ENCODE measurements around the gene CCDC12.

The CCDC12 gene

GRCh38 chr3:46876313-46877300 is 99.9 kb downstream of the CCDC12 start:
- no peak overlapping the region for H3K4me3 ChIP-seq (ENCODE audit: low read depth, low read length)
- DNase-seq (ENCODE audit: low read depth, low spot score), result no peak
- ChIA-PET POLR2A (no interaction called here), CTCF (interaction anchor here (2.2 to 6.7 kb wide), 3 partner anchors 10 to 19 kb away, joined by 10 to 57 read pairs (median 12); no protein-coding TSS in a partner anchor)
- TF ChIP-seq CTCF (IDR thresholded peaks at IDR 0.05; ENCODE audit: insufficient read depth, low read length, missing control alignments), result no peak

GRCh38 chr3:46875560-46875959 is 101.0 kb downstream of the CCDC12 start:
- CTCF ChIA-PET, result interaction anchor here (1.1 to 6.7 kb wide), 4 partner anchors 9 to 182 kb away, joined by 3 to 57 read pairs (median 12); partner anchors contain the start of gene ALS2CL
- POLR2A ChIA-PET, result no interaction called here
- no peak for TF ChIP-seq CTCF (IDR thresholded peaks at IDR 0.05; ENCODE audit: insufficient read depth, low read length, missing control alignments)
- H3K4me3 ChIP-seq (ENCODE audit: low read depth, low read length), result no peak overlapping the region
- no peak for DNase-seq (ENCODE audit: low read depth, low spot score)

- no peak for DNase-seq (ENCODE audit: low read depth, low spot score)
- CTCF ChIA-PET, result interaction anchor here (1.0 to 6.7 kb wide), 9 partner anchors 7 to 181 kb away, joined by 3 to 57 read pairs (median 4); partner anchors contain the start of genes ALS2CL and MYL3
- POLR2A ChIA-PET, result interaction anchor here (0.7 kb wide), 1 partner anchor 172 kb away, joined by 3 read pairs; no protein-coding TSS in a partner anchor
- no peak overlapping the region for H3K4me3 ChIP-seq (ENCODE audit: low read depth, low read length)
- no peak for TF ChIP-seq CTCF (IDR thresholded peaks at IDR 0.05; ENCODE audit: insufficient read depth, low read length, missing control alignments)
Measured at GRCh38 chr3:46874430-46874829, 102.1 kb downstream of the CCDC12 start.

- H3K4me3 ChIP-seq (ENCODE audit: low read depth, low read length), result no peak overlapping the region
- TF ChIP-seq CTCF (IDR thresholded peaks at IDR 0.05; ENCODE audit: insufficient read depth, low read length, missing control alignments), result no peak
- ChIA-PET CTCF (interaction anchor here (1.0 to 6.7 kb wide), 9 partner anchors 6 to 50 kb away, joined by 3 to 57 read pairs (median 4); partner anchors contain the start of gene MYL3), POLR2A (no interaction called here)
- DNase-seq (ENCODE audit: low read depth, low spot score), result no peak
Measured at GRCh38 chr3:46873521-46873920, 103.0 kb downstream of the CCDC12 start.
